H9 (cell line): ENCODE results near the gene CELF4. TPM values are rescaled to one million over a fixed set of nuclear protein-coding genes. Genes with fewer than 3 reads are reported as not detected.

Experiments
- DNase-seq: peaks from one replicate; pipeline ENCODE4 v3.0.0-alpha.2; 2017
- H2AFZ ChIP-seq: one replicate; pipeline ENCODE4 v1.6.1; 2013; ENCODE audit warnings: mild to moderate bottlenecking, low read length, control low read depth, moderate library complexity
- H2AK5ac ChIP-seq: 2 replicates; pipeline ENCODE4 v1.6.1; 2013; ENCODE audit warnings: low read length, control low read depth, mixed read lengths; ENCODE audit not compliant: insufficient read length
- H2BK120ac ChIP-seq: one replicate; pipeline ENCODE4 v1.6.1; 2013; ENCODE audit warnings: low read depth, mild to moderate bottlenecking, low read length, control low read depth, inconsistent platforms; ENCODE audit not compliant: poor library complexity, severe bottlenecking
- H2BK12ac ChIP-seq: 2 replicates; pipeline ENCODE4 v1.6.1; 2013; ENCODE audit warnings: low read length, control low read depth, mixed read lengths, low read depth; ENCODE audit not compliant: insufficient read length
- H2BK15ac ChIP-seq: 2 replicates; pipeline ENCODE4 v1.6.1; 2013; ENCODE audit warnings: low read depth, low read length, control low read depth
- H2BK20ac ChIP-seq: one replicate; pipeline ENCODE4 v1.6.1; 2013; ENCODE audit warnings: low read depth, mild to moderate bottlenecking, low read length, control low read depth, inconsistent platforms; ENCODE audit not compliant: poor library complexity, severe bottlenecking
- H2BK5ac ChIP-seq: 2 replicates; pipeline ENCODE4 v1.6.1; 2013; ENCODE audit warnings: low read length, control low read depth, mixed read lengths; ENCODE audit not compliant: insufficient read length
- H3K14ac ChIP-seq: 2 replicates; pipeline ENCODE4 v1.6.1; 2013; ENCODE audit warnings: low read length, control low read depth; ENCODE audit not compliant: insufficient read depth
- H3K18ac ChIP-seq: 2 replicates; pipeline ENCODE4 v1.6.1; 2013; ENCODE audit warnings: low read depth, mild to moderate bottlenecking, mixed read lengths, low read length, control low read depth; ENCODE audit not compliant: insufficient read length
- H3K23ac ChIP-seq: 2 replicates; pipeline ENCODE4 v1.6.1; 2013; ENCODE audit warnings: low read length, control low read depth, mixed read lengths, low read depth; ENCODE audit not compliant: insufficient read length
- H3K23me2 ChIP-seq: 2 replicates; pipeline ENCODE4 v1.6.1; 2013; ENCODE audit warnings: low read depth, mild to moderate bottlenecking, mixed read lengths, low read length, control low read depth; ENCODE audit not compliant: insufficient read length, poor library complexity, severe bottlenecking
- H3K27ac ChIP-seq: 2 replicates; pipeline ENCODE4 v1.5.1; 2013; ENCODE audit warnings: low read length, control low read depth, mixed read lengths, low read depth; ENCODE audit not compliant: insufficient read length
- H3K27me3 ChIP-seq: 2 replicates; pipeline ENCODE4 v1.6.1; 2013; ENCODE audit warnings: low read length, control low read depth, inconsistent platforms; ENCODE audit not compliant: insufficient read depth
- H3K4ac ChIP-seq: 2 replicates; pipeline ENCODE4 v1.6.1; 2013; ENCODE audit warnings: low read depth, mild to moderate bottlenecking, control low read depth, inconsistent platforms, low read length, moderate library complexity
- H3K4me1 ChIP-seq: 2 replicates; pipeline ENCODE4 v1.6.1; 2013; ENCODE audit warnings: low read length, control low read depth, inconsistent platforms; ENCODE audit not compliant: insufficient read depth
- H3K4me2 ChIP-seq: 2 replicates; pipeline ENCODE4 v1.6.1; 2013; ENCODE audit warnings: low read length, control low read depth, mixed read lengths; ENCODE audit not compliant: insufficient read length, insufficient read depth
- H3K56ac ChIP-seq: 2 replicates; pipeline ENCODE4 v1.6.1; 2013; ENCODE audit warnings: low read depth, mild to moderate bottlenecking, mixed read lengths, low read length, control low read depth; ENCODE audit not compliant: insufficient read length
- H3K79me1 ChIP-seq: 2 replicates; pipeline ENCODE4 v1.6.1; 2013; ENCODE audit warnings: low read depth, mild to moderate bottlenecking, moderate library complexity, low read length, control low read depth, inconsistent platforms; ENCODE audit not compliant: insufficient read depth, poor library complexity, severe bottlenecking
- H3K79me2 ChIP-seq: 2 replicates; pipeline ENCODE4 v1.6.1; 2013; ENCODE audit warnings: low read length, control low read depth, inconsistent platforms; ENCODE audit not compliant: insufficient read depth
- H3K9ac ChIP-seq: 2 replicates; pipeline ENCODE4 v1.6.1; 2013; ENCODE audit warnings: low read length, control low read depth, mixed read lengths; ENCODE audit not compliant: insufficient read length; ENCODE audit errors: extremely low read depth
- H3K9me3 ChIP-seq: one replicate; pipeline ENCODE4 v1.6.1; 2013; ENCODE audit warnings: low read depth, low read length, inconsistent platforms; ENCODE audit not compliant: control insufficient read depth
- H3T11ph ChIP-seq: one replicate; pipeline ENCODE4 v1.6.1; 2013; ENCODE audit warnings: mild to moderate bottlenecking, low read length, control low read depth, inconsistent platforms
- H4K20me1 ChIP-seq: one replicate; pipeline ENCODE4 v1.6.1; 2013; ENCODE audit not compliant: control insufficient read depth, insufficient read length, insufficient read depth
- H4K5ac ChIP-seq: 2 replicates; pipeline ENCODE4 v1.6.1; 2013; ENCODE audit warnings: low read depth, mild to moderate bottlenecking, mixed read lengths, low read length, control low read depth; ENCODE audit not compliant: insufficient read length
- H4K8ac ChIP-seq: replicated peaks from 2 replicates; pipeline ENCODE4 v1.6.1; 2013; ENCODE audit warnings: low read length, control low read depth, mixed read lengths, low read depth; ENCODE audit not compliant: insufficient read length
- H4K91ac ChIP-seq: 2 replicates; pipeline ENCODE4 v1.6.1; 2013; ENCODE audit warnings: low read depth, mild to moderate bottlenecking, moderate library complexity, mixed read lengths, low read length, control low read depth; ENCODE audit not compliant: insufficient read length
- H3K27ac Mint-ChIP-seq, 3 experiments: 2 replicates in 2 of 3; 3 replicates in 1 of 3; pipeline ENCODE4 v1.8.0; 2020 to 2021; ENCODE audit warnings: mixed read lengths in 3 of 3, mild to moderate bottlenecking in 1 of 3, moderate library complexity in 1 of 3
- H3K27me3 Mint-ChIP-seq: 2 replicates; pipeline ENCODE4 v1.8.0; 2021; ENCODE audit warnings: low read depth, mild to moderate bottlenecking, moderate library complexity, mixed read lengths
- H3K36me3 Mint-ChIP-seq, 3 experiments: 2 replicates in 2 of 3; 3 replicates in 1 of 3; pipeline ENCODE4 v1.8.0; 2020 to 2021; ENCODE audit warnings: low read depth in 3 of 3, mixed read lengths in 3 of 3; ENCODE audit not compliant: insufficient read depth in 1 of 3
- H3K4me1 Mint-ChIP-seq, 2 experiments: 2 replicates each; pipeline ENCODE4 v1.8.0; 2020; ENCODE audit warnings: mixed read lengths in 2 of 2
- H3K4me3 Mint-ChIP-seq, 2 experiments: 2 replicates in 1 of 2; 3 replicates in 1 of 2; pipeline ENCODE4 v1.8.0; 2020 to 2021; ENCODE audit warnings: mild to moderate bottlenecking in 2 of 2, mixed read lengths in 2 of 2, moderate library complexity in 1 of 2
- H3K9me3 Mint-ChIP-seq, 2 experiments: 2 replicates in 1 of 2; 3 replicates in 1 of 2; pipeline ENCODE4 v1.8.0; 2020; ENCODE audit warnings: mild to moderate bottlenecking in 2 of 2, mixed read lengths in 2 of 2, moderate library complexity in 1 of 2
- CTCF ChIP-seq: fragments of 200-600 bp; sonication (generic); conservative IDR thresholded peaks from 3 replicates; pipeline ENCODE4 v1.8.0; 2021; ENCODE audit warnings: antibody characterized with exemption, mild to moderate bottlenecking
- WGBS: extraction: QIAGEN DNeasy Blood & Tissue Kit; methylation state at CpG from one replicate; pipeline ENCODE4 v1.1.7; 2013; ENCODE audit warnings: missing lambda C conversion rate, low lambda C conversion rate, mixed read lengths; ENCODE audit not compliant: insufficient read length; ENCODE audit errors: extremely low coverage; 5-methylcytosine and 5-hydroxymethylcytosine counted together
- total RNA-seq: library from RNA; stranded (reverse); gene quantifications from 2 replicates; pipeline ENCODE4 v1.2.1, GENCODE V29; 2021

CELF4 gene
- total RNA-seq, 1 experiment from 2014 or later = 1.1 TPM

GRCh38 chr18:37550118-37550875 lies 15.3 kb downstream of the CELF4 start:
- Histone ChIP-seq H3T11ph (no peak overlapping the region), H2AFZ (no peak overlapping the region), H3K79me1 (no peaks in the 10 kb centered on the region), H2BK5ac (no peak overlapping the region), H3K27me3 (no peaks in the 10 kb centered on the region; the same call in 1 of the 2 replicates), H4K5ac (no peak overlapping the region), H2AK5ac (no peak overlapping the region), H2BK20ac (no peak overlapping the region), H2BK15ac (no peak overlapping the region), H3K18ac (no peak overlapping the region), H3K23me2 (no peaks in the 10 kb centered on the region), H2BK12ac (no peak overlapping the region), H3K9me3 (no peaks in the 10 kb centered on the region), H3K4ac (no peak overlapping the region), H3K56ac (no peak overlapping the region), H3K23ac (no peak overlapping the region), H3K79me2 (no peaks in the 10 kb centered on the region), H4K20me1 (no peaks in the 10 kb centered on the region), H4K8ac (no peak overlapping the region), H2BK120ac (no peak overlapping the region), H3K4me1 (peaks cover 4% of the 10 kb centered on the region; the same call in 1 of the 2 replicates), H3K27ac (no peak overlapping the region), H4K91ac (no peak overlapping the region), H3K9ac (no peak overlapping the region), H3K14ac (no peak overlapping the region), H3K4me2 (no peak overlapping the region)
- no peak for DNase-seq
- no peak overlapping the region for H3K4me3 Mint-ChIP-seq
- no peak overlapping the region for H3K27ac Mint-ChIP-seq
- no CpG with 5 or more reads among the region's 10 CpGs for WGBS
- H3K27me3 Mint-ChIP-seq = peaks cover 42% of the 10 kb centered on the region
- no peak for TF ChIP-seq CTCF
- no peaks in the 10 kb centered on the region for H3K9me3 Mint-ChIP-seq
- H3K4me1 Mint-ChIP-seq = peaks cover 16% of the 10 kb centered on the region in 2 experiments
- H3K36me3 Mint-ChIP-seq = no peaks in the 10 kb centered on the region
